ENCODE results near the gene ZNF621.

DNA sequence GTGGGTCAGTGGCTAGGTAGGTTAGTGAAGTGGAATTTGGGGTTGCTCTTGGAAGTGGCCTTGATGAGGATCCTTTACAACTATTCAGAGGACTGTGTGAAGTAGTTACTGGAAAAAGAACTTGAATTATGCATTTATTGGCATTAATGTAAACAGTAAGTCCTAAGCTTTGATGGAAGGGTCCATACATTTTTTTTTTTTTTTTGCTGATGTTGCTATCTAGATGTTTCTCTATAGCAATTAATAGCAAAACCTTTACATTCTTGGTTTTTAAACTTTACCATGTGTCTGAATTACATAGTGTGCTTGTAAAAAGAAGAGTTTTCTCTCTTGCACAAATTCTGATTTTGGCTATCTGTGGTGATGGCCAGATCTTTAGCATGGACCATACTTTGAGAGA, 9.5 kb downstream of the ZNF621 start:
- TF ChIP-seq, protein P1, sequence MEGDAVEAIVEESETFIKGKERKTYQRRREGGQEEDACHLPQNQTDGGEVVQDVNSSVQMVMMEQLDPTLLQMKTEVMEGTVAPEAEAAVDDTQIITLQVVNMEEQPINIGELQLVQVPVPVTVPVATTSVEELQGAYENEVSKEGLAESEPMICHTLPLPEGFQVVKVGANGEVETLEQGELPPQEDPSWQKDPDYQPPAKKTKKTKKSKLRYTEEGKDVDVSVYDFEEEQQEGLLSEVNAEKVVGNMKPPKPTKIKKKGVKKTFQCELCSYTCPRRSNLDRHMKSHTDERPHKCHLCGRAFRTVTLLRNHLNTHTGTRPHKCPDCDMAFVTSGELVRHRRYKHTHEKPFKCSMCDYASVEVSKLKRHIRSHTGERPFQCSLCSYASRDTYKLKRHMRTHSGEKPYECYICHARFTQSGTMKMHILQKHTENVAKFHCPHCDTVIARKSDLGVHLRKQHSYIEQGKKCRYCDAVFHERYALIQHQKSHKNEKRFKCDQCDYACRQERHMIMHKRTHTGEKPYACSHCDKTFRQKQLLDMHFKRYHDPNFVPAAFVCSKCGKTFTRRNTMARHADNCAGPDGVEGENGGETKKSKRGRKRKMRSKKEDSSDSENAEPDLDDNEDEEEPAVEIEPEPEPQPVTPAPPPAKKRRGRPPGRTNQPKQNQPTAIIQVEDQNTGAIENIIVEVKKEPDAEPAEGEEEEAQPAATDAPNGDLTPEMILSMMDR (IDR thresholded peaks at IDR 0.05; ENCODE audit: low read depth, low read length, missing input control) = no peak
- no peak for TF ChIP-seq JUND (IDR thresholded peaks at IDR 0.05)
- TF ChIP-seq, protein P2, sequence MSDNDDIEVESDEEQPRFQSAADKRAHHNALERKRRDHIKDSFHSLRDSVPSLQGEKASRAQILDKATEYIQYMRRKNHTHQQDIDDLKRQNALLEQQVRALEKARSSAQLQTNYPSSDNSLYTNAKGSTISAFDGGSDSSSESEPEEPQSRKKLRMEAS (IDR thresholded peaks at IDR 0.05) = no peak
- no peak for TF ChIP-seq YY1 (IDR thresholded peaks at IDR 0.05)
- TF ChIP-seq EGR1 (IDR thresholded peaks at IDR 0.05; ENCODE audit: low read depth in 2 of 2) = no peak
- TF ChIP-seq GABPA (IDR thresholded peaks at IDR 0.05 in 1 of 2, conservative IDR thresholded peaks at IDR 0.05 in 1 of 2) = no peak
- no peak for TF ChIP-seq RAD21 (IDR thresholded peaks at IDR 0.05)
- TF ChIP-seq RXRA (IDR thresholded peaks at IDR 0.05) = no peak
- TF ChIP-seq TAF1 (conservative IDR thresholded peaks at IDR 0.05) = no peak
